Gastroesophageal sphincter (tissue), 3 donors: ENCODE measurements around the gene LNX2.

Experiments
- CTCF ChIP-seq, 4 experiments: fragments of 200-600 bp in 2 of 4; fragments of 450-650 bp in 2 of 4; sonication (generic) in 1 of 4; IDR thresholded peaks; one replicate each; pipeline ENCODE4 v1.5.1; 2017 to 2019; ENCODE audit warnings: antibody characterized with exemption in 4 of 4, mild to moderate bottlenecking in 2 of 4, moderate library complexity in 2 of 4
- POLR2A ChIP-seq, 2 donors: fragments of 450-650 bp; IDR thresholded peaks; one replicate each; pipeline ENCODE4 v1.6.1; 2017; ENCODE audit warnings: antibody characterized with exemption in 2 of 2, mild to moderate bottlenecking in 2 of 2, moderate library complexity in 1 of 2
- POLR2AphosphoS5 ChIP-seq: sonication (generic); formaldehyde crosslinking; IDR thresholded peaks from one replicate; pipeline ENCODE4 v1.6.1; 2017; ENCODE audit warnings: antibody characterized with exemption

GRCh38 chr13:27621366-27622101 lies 1.2 kb upstream of the LNX2 start, which contains the start of gene POLR1D:
- peak in 1 of 4 experiments; percentile 5 for TF ChIP-seq CTCF (IDR thresholded peaks at IDR 0.05)
- TF ChIP-seq POLR2A (IDR thresholded peaks at IDR 0.05) = peak; percentile 61 to 73
- peak; percentile 80 for TF ChIP-seq POLR2AphosphoS5
